Subcutaneous adipose tissue (tissue), 4 donors: ENCODE data around the gene SLC38A7. TPM values are rescaled to one million over a fixed set of nuclear protein-coding genes. Genes with fewer than 3 reads are reported as not detected.

Source experiments
- CTCF ChIP-seq: fragments of 450-650 bp; IDR thresholded peaks from one replicate; pipeline ENCODE4 v1.5.1; 2016; ENCODE audit warnings: low read depth, mild to moderate bottlenecking, control low read depth, antibody characterized with exemption, moderate library complexity
- total RNA-seq, 4 donors: library from RNA; depleted of rRNA; stranded (reverse); fragments of >200 nt; gene quantifications; one replicate each; pipeline ENCODE4 v1.1.0, GENCODE V29; 2016

Gene SLC38A7
- total RNA-seq, 4 donors from 2014 or later, result 6.4 to 22.8 (median 15.4) TPM

DNA sequence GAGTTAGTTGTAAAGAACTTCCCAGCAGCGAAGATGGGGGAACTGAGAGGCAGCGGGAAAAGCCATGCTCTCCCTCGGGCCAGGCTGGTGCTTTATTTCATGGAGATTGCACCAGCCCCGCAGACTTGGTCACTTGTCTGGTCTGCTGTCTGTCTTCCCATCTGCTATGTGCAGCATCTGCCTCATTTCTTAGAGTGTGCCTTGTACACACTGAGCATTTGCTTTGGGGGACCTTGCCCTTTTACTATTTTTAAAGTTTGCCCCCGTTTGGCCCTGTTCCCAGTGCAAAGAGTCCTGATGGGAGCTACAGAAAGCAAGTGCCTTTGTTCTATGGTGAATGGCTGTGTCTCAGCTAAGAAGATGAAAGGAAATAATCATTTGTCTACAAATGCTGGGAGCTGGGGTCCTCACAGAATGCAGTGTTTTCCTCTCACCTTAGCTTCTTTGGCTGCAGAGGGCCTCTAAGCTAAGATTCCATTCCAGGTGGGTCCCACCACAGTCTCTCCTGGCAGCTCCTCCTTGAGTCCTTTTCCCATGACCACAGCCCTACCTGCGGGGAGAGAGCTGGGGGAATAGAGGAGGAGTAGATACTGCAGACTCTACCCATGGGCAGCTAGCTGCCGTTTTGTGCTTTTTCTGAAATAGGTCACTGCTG lies 29.9 kb downstream of the SLC38A7 start:
- TF ChIP-seq CTCF, result no peak

DNA sequence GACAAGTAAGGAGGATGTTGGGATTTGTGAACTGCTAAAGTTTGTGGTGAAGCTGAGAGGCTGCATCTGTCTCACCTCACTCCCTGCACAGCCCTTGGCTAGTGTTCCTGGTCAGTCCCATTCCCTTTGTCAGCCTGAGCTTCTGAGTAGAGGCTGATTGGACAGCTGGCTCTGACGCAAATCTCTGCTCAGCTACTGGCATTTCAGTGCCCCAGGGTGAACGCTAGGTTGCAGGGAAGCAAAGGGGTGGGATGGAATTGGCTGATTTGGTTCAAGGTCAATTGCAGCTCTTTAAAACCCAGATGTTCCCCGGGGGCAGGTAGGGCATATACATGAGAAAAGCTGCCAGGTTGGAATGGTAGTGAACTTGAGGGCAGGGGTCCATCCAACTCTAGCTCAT lies 31.8 kb downstream of the SLC38A7 start:
- TF ChIP-seq CTCF, result no peak

GRCh38 chr16:58651965-58652348 lies 32.6 kb downstream of the SLC38A7 start:
- TF ChIP-seq CTCF, result no peak

- TF ChIP-seq CTCF, result no peak
Observed at GRCh38 chr16:58649707-58650106, 34.9 kb downstream of the SLC38A7 start.

DNA sequence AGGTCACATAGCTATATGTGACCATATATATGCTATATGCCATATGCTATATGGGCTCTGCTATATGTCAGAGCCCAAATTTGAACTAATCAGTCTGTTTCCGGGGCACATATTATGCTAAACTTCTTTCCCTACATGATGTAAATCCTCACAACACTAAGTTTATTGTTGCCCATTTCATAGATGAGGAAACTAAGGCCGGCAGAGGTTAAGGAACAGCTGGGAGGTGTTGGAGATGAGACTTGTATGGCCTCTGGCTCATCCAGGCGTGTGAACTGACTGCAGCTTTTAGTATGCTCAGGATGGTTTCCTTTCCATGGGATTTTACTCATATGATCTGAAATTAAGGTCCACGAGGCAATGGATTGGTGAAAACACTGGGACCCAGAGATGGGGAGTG lies 37.5 kb downstream of the SLC38A7 start:
- TF ChIP-seq CTCF, result no peak

DNA sequence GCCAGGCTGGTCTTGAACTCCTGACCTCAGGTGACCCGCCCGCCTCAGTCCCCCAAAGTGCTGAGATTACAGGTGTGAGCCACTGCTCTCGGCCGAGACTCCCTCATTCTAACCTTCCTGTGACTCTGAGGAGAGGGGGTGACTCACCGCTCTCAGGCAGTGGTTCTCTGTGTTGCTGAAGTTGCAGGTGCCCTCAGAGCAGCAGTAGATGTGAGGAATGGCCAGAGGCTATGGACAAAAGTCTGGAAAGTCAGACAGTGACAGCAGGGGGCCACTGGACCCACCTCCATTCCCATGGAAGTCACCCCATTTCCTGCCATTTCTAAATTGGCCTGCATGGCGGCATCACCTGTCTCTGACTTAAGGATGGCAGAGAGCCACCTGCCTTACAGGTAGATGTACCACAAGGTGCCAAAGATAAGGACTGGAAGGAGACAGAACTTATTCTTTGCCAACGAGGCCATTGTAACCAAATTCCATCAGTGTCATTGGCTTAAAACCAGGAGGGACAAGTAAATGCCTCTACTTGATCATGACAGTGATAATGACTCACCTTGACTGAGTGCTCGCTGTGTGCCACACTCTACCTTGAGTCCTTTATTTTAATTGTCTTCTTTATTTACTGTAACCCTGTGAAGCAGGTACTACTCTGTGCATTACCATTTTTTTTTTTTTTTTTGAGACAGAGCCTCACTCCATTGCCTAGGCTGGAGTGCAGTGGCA lies 39.6 kb downstream of the SLC38A7 start:
- no peak for TF ChIP-seq CTCF

DNA sequence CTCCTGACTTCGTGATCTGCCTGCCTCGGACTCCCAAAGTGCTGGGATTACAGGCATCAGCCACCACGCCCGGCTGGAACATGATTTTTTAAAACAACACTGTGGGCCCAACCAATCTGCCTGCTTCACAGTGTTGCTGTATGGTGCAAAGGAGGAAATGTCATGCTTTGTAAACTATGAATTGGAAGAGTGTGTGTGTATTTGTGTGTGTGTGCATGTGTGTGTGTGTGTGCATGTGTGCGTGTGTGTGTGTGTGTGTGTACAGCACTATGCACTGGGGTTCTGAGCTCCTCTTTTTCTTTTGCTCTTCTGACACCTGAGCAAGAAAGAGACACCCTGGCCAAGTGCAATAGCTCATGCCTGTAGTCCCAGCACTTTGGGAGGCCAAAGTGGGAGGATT lies 40.5 kb downstream of the SLC38A7 start:
- no peak for TF ChIP-seq CTCF
